WTC11 (cell line): Measurements from ENCODE around the gene STXBP6. TPM values are rescaled to one million over a fixed set of nuclear protein-coding genes. Genes with fewer than 3 reads are reported as not detected.

Experiments used
- ATAC-seq: fragments of 200-7000 bp; cut with Tn5 transposase; 2 replicates; pipeline ENCODE4 v1.10.0; 2021; ENCODE audit warnings: mild to moderate bottlenecking, moderate library complexity
- CTCF ChIA-PET: fragments of 300-600 bp; sonication (Branson Sonifier 250); formaldehyde crosslinking; loops from one replicate; lab custom pipeline; 2021; ENCODE audit warnings: antibody characterized with exemption; lab: Charles Lee
- POLR2A ChIA-PET: fragments of 350-600 bp; sonication (Branson Sonifier 250); formaldehyde crosslinking; loops from one replicate; lab custom pipeline; 2021; ENCODE audit warnings: antibody characterized with exemption; lab: Charles Lee
- DNase-seq: peaks from one replicate; pipeline ENCODE4 v3.0.0; 2021; ENCODE audit warnings: low spot score
- H3K27ac Mint-ChIP-seq: 2 replicates; pipeline ENCODE4 v1.8.0; 2021; ENCODE audit warnings: mixed read lengths
- H3K27me3 Mint-ChIP-seq: 2 replicates; pipeline ENCODE4 v1.8.0; 2021; ENCODE audit warnings: low read depth, mild to moderate bottlenecking, moderate library complexity, mixed read lengths
- H3K36me3 Mint-ChIP-seq: 2 replicates; pipeline ENCODE4 v1.8.0; 2021; ENCODE audit warnings: mixed read lengths
- H3K4me1 Mint-ChIP-seq: 2 replicates; pipeline ENCODE4 v1.8.0; 2022; ENCODE audit warnings: mixed read lengths
- H3K4me3 Mint-ChIP-seq: 2 replicates; pipeline ENCODE4 v1.8.0; 2021; ENCODE audit warnings: mild to moderate bottlenecking, moderate library complexity, mixed read lengths
- H3K9me3 Mint-ChIP-seq: 2 replicates; pipeline ENCODE4 v1.8.0; 2021; ENCODE audit warnings: mixed read lengths
- ATF1 ChIP-seq: sonication (generic); formaldehyde crosslinking; IDR thresholded peaks from 2 replicates; pipeline ENCODE4 v1.8.1; 2023; ENCODE audit warnings: mild to moderate bottlenecking, moderate library complexity, missing genetic modification reagents
- ESRRA ChIP-seq: sonication (generic); formaldehyde crosslinking; IDR thresholded peaks from 2 replicates; pipeline ENCODE4 v1.8.1; 2022; ENCODE audit warnings: mild to moderate bottlenecking, missing genetic modification reagents, borderline replicate concordance
- ETV6 ChIP-seq: sonication (generic); formaldehyde crosslinking; IDR thresholded peaks from 2 replicates; pipeline ENCODE4 v1.8.1; 2022; ENCODE audit warnings: mild to moderate bottlenecking, missing genetic modification reagents
- FOXJ3 ChIP-seq: sonication (generic); formaldehyde crosslinking; IDR thresholded peaks from 2 replicates; pipeline ENCODE4 v1.9.0; 2021; ENCODE audit warnings: missing genetic modification reagents, mild to moderate bottlenecking, borderline replicate concordance
- FOXK1 ChIP-seq: sonication (generic); formaldehyde crosslinking; IDR thresholded peaks from 2 replicates; pipeline ENCODE4 v1.8.0; 2022; ENCODE audit warnings: mild to moderate bottlenecking, moderate library complexity, missing genetic modification reagents
- IRF2 ChIP-seq: sonication (generic); formaldehyde crosslinking; IDR thresholded peaks from 2 replicates; pipeline ENCODE4 v1.8.0; 2022; ENCODE audit warnings: low read depth, missing genetic modification reagents, borderline replicate concordance
- KAT7 ChIP-seq: sonication (generic); formaldehyde crosslinking; IDR thresholded peaks from 2 replicates; pipeline ENCODE4 v1.8.1; 2023; ENCODE audit warnings: missing genetic modification reagents, mild to moderate bottlenecking, borderline replicate concordance
- MYBL2 ChIP-seq: sonication (generic); formaldehyde crosslinking; IDR thresholded peaks from 2 replicates; pipeline ENCODE4 v1.8.1; 2023; ENCODE audit warnings: mild to moderate bottlenecking, moderate library complexity, missing genetic modification reagents
- NR1H2 ChIP-seq: sonication (generic); formaldehyde crosslinking; IDR thresholded peaks from 2 replicates; pipeline ENCODE4 v1.9.0; 2021; ENCODE audit warnings: mild to moderate bottlenecking, moderate library complexity, missing genetic modification reagents
- TEAD1 ChIP-seq: sonication (generic); formaldehyde crosslinking; IDR thresholded peaks from 2 replicates; pipeline ENCODE4 v1.8.0; 2022; ENCODE audit warnings: mild to moderate bottlenecking, missing genetic modification reagents
- ZNF263 ChIP-seq: sonication (generic); formaldehyde crosslinking; IDR thresholded peaks from 2 replicates; pipeline ENCODE4 v1.8.1; 2022; ENCODE audit warnings: low read depth, mild to moderate bottlenecking, moderate library complexity, missing genetic modification reagents
- ZNF423 ChIP-seq: fragments of 250-450 bp; sonication (Bioruptor Pico); IDR thresholded peaks from 2 replicates; pipeline ENCODE4 v2.1.2; 2022; ENCODE audit warnings: mild to moderate bottlenecking, moderate library complexity
- total RNA-seq: library from RNA; stranded (reverse); gene quantifications from 3 replicates; pipeline ENCODE4 v1.2.3, GENCODE V29; 2021
- TF ChIP-seq, protein P1 (sequence below): sonication (generic); formaldehyde crosslinking; IDR thresholded peaks from 2 replicates; pipeline ENCODE4 v1.8.1; 2023; ENCODE audit warnings: mild to moderate bottlenecking, missing genetic modification reagents
- TF ChIP-seq, protein P2 (sequence below): fragments of 250-450 bp; sonication (Bioruptor Pico); IDR thresholded peaks from 2 replicates; pipeline ENCODE4 v1.9.0; 2021; ENCODE audit warnings: mild to moderate bottlenecking
- TF ChIP-seq, protein P3 (sequence below): sonication (generic); formaldehyde crosslinking; IDR thresholded peaks from 2 replicates; pipeline ENCODE4 v1.8.0; 2022; ENCODE audit warnings: mild to moderate bottlenecking, missing genetic modification reagents
- TF ChIP-seq, protein P4 (sequence below): sonication (generic); formaldehyde crosslinking; IDR thresholded peaks from 2 replicates; pipeline ENCODE4 v1.8.1; 2022; ENCODE audit warnings: low read depth, mild to moderate bottlenecking, moderate library complexity, missing genetic modification reagents, borderline replicate concordance
- TF ChIP-seq, protein P5 (sequence below): sonication (generic); formaldehyde crosslinking; IDR thresholded peaks from 2 replicates; pipeline ENCODE4 v1.8.1; 2022; ENCODE audit warnings: mild to moderate bottlenecking, missing genetic modification reagents, moderate library complexity, borderline replicate concordance

The STXBP6 gene
- total RNA-seq, 1 experiment from 2014 or later, result 4.2 TPM

DNA sequence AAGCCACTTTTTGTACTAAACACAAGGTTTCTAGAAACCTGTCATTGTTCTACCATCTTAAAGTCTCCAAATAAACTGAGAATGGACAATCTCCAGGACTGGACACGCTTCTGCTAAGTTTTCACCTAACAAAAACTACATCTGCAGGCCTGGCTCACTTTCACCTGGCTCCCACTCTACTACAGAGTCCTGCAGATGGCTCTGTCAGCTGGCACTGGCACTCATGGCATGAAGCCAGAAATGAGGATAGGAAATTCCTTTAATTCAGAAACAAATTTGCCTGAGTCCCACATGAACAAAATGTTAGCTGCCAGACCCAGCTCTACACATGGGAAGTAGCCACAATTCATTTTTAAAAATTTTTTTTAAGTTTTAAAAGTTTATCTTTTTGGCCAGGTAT lies 42.1 kb downstream of the STXBP6 start:
- H3K4me1 Mint-ChIP-seq, result peaks cover 21% of the 10 kb centered on the region
- no peak overlapping the region for H3K27ac Mint-ChIP-seq
- TF ChIP-seq FOXJ3 (no peak), TEAD1 (CRISPR knock-in tag) (no peak), KAT7 (CRISPR knock-in tag) (no peak), FOXK1 (CRISPR knock-in tag) (no peak), ATF1 (CRISPR knock-in tag) (no peak), ESRRA (CRISPR knock-in tag) (no peak), ZNF423 (no peak), ETV6 (CRISPR knock-in tag) (no peak), NR1H2 (CRISPR knock-in tag) (no peak)
- TF ChIP-seq, protein P1, sequence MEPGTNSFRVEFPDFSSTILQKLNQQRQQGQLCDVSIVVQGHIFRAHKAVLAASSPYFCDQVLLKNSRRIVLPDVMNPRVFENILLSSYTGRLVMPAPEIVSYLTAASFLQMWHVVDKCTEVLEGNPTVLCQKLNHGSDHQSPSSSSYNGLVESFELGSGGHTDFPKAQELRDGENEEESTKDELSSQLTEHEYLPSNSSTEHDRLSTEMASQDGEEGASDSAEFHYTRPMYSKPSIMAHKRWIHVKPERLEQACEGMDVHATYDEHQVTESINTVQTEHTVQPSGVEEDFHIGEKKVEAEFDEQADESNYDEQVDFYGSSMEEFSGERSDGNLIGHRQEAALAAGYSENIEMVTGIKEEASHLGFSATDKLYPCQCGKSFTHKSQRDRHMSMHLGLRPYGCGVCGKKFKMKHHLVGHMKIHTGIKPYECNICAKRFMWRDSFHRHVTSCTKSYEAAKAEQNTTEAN, result no peak
- TF ChIP-seq, protein P2, sequence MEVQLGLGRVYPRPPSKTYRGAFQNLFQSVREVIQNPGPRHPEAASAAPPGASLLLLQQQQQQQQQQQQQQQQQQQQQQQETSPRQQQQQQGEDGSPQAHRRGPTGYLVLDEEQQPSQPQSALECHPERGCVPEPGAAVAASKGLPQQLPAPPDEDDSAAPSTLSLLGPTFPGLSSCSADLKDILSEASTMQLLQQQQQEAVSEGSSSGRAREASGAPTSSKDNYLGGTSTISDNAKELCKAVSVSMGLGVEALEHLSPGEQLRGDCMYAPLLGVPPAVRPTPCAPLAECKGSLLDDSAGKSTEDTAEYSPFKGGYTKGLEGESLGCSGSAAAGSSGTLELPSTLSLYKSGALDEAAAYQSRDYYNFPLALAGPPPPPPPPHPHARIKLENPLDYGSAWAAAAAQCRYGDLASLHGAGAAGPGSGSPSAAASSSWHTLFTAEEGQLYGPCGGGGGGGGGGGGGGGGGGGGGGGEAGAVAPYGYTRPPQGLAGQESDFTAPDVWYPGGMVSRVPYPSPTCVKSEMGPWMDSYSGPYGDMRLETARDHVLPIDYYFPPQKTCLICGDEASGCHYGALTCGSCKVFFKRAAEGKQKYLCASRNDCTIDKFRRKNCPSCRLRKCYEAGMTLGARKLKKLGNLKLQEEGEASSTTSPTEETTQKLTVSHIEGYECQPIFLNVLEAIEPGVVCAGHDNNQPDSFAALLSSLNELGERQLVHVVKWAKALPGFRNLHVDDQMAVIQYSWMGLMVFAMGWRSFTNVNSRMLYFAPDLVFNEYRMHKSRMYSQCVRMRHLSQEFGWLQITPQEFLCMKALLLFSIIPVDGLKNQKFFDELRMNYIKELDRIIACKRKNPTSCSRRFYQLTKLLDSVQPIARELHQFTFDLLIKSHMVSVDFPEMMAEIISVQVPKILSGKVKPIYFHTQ, result no peak
- TF ChIP-seq, protein P3, sequence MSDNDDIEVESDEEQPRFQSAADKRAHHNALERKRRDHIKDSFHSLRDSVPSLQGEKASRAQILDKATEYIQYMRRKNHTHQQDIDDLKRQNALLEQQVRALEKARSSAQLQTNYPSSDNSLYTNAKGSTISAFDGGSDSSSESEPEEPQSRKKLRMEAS (CRISPR knock-in tag), result no peak
- TF ChIP-seq, protein P4, sequence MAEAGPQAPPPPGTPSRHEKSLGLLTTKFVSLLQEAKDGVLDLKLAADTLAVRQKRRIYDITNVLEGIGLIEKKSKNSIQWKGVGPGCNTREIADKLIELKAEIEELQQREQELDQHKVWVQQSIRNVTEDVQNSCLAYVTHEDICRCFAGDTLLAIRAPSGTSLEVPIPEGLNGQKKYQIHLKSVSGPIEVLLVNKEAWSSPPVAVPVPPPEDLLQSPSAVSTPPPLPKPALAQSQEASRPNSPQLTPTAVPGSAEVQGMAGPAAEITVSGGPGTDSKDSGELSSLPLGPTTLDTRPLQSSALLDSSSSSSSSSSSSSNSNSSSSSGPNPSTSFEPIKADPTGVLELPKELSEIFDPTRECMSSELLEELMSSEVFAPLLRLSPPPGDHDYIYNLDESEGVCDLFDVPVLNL (CRISPR knock-in tag), result no peak
- TF ChIP-seq, protein P5, sequence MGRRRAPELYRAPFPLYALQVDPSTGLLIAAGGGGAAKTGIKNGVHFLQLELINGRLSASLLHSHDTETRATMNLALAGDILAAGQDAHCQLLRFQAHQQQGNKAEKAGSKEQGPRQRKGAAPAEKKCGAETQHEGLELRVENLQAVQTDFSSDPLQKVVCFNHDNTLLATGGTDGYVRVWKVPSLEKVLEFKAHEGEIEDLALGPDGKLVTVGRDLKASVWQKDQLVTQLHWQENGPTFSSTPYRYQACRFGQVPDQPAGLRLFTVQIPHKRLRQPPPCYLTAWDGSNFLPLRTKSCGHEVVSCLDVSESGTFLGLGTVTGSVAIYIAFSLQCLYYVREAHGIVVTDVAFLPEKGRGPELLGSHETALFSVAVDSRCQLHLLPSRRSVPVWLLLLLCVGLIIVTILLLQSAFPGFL (CRISPR knock-in tag), result no peak
- DNase-seq (no peak), ATAC-seq (no peak)
- POLR2A ChIA-PET, result no interaction called here
- no peaks in the 10 kb centered on the region for H3K36me3 Mint-ChIP-seq
- CTCF ChIA-PET, result no interaction called here
- H3K4me3 Mint-ChIP-seq, result no peak overlapping the region
- H3K9me3 Mint-ChIP-seq, result 0 out of 2 replicates have a peak, but pooled peaks cover 5% of the 10 kb centered on the region
- no peaks in the 10 kb centered on the region for H3K27me3 Mint-ChIP-seq

DNA sequence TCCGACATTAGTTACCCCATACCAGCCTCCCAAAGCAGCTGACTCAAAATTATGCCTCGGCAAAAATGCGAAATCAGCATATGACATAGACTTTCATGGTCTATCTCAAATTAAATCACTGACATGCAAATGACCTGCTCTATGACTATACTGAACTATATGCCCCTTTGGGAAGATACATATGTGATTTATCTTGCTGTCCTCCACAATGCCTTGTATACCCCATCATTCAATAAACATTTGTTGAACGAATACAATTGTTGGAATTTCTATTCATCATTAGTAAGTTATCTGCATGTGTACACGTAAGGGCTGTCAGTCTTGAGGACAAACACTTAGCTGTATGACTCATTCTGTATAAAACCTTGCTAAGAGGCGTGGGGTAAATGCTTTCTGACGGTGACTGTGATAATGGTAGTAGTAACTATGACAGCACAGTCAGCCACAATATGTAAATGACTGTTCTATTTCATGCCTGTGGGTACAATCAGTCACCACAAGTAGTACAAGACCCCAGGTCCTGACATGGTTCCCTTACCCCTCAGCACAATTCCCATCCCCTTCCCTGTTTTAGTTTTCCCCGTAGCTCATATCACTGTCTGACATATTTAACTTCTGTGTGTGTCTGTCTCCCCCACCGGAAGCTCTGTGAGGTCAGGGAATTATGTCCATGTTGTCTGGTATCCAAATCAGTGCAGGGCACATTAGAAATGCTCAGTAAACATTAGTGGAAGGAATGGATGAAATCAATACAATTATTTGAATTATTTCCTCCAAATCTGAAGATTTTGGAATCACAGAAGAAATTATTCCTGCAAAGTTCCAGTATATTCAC lies 42.8 kb downstream of the STXBP6 start:
- H3K4me1 Mint-ChIP-seq, result peaks cover 21% of the 10 kb centered on the region
- ATAC-seq (no peak), DNase-seq (no peak)
- H3K36me3 Mint-ChIP-seq, result no peaks in the 10 kb centered on the region
- no peak overlapping the region for H3K27ac Mint-ChIP-seq
- POLR2A ChIA-PET, result no interaction called here
- CTCF ChIA-PET, result no interaction called here
- no peak overlapping the region for H3K4me3 Mint-ChIP-seq
- no peaks in the 10 kb centered on the region for H3K27me3 Mint-ChIP-seq
- H3K9me3 Mint-ChIP-seq, result 0 out of 2 replicates have a peak, but pooled peaks cover 5% of the 10 kb centered on the region
- TF ChIP-seq IRF2, result no peak
- no peak for TF ChIP-seq MYBL2
- TF ChIP-seq ZNF263 (CRISPR knock-in tag), result no peak
